Astrocyte (in vitro differentiated cells and primary cell): ENCODE measurements around the gene ACSL1. TPM values are rescaled to one million over a fixed set of nuclear protein-coding genes. Genes with fewer than 3 reads are reported as not detected.

Experiments used
- DNase-seq: peaks from one replicate; pipeline ENCODE4 v3.0.0-alpha.2; 2010; ENCODE audit warnings: low read depth
- FAIRE-seq: peaks from 2 replicates; lab custom pipeline; 2011; peaks lifted over from hg19 to GRCh38; lab: Jason Lieb, UNC
- H2AFZ ChIP-seq: 2 replicates; pipeline ENCODE4 v1.6.0; 2012; ENCODE audit warnings: low read depth, low read length, inconsistent platforms
- H3K27ac ChIP-seq: 2 replicates; pipeline ENCODE4 v1.5.1; 2011; ENCODE audit warnings: low read depth, low read length, inconsistent platforms
- H3K27me3 ChIP-seq: 2 replicates; pipeline ENCODE4 v1.6.0; 2011; ENCODE audit warnings: low read length, inconsistent platforms; ENCODE audit not compliant: insufficient read depth
- H3K36me3 ChIP-seq: 2 replicates; pipeline ENCODE4 v1.5.1; 2011; ENCODE audit warnings: low read length, inconsistent platforms; ENCODE audit not compliant: insufficient read depth
- H3K4me1 ChIP-seq: 2 replicates; pipeline ENCODE4 v1.5.1; 2011; ENCODE audit warnings: low read length, inconsistent platforms; ENCODE audit not compliant: insufficient read depth
- H3K4me2 ChIP-seq: 2 replicates; pipeline ENCODE4 v1.6.0; 2012; ENCODE audit warnings: low read length, inconsistent platforms
- H3K4me3 ChIP-seq: 2 replicates; pipeline ENCODE4 v1.5.1; 2011; ENCODE audit warnings: low read depth, mild to moderate bottlenecking, low read length, inconsistent platforms; ENCODE audit not compliant: insufficient read depth
- H3K79me2 ChIP-seq: 2 replicates; pipeline ENCODE4 v1.6.0; 2012; ENCODE audit warnings: mild to moderate bottlenecking, low read length, inconsistent platforms; ENCODE audit not compliant: insufficient read depth
- H3K9ac ChIP-seq: 2 replicates; pipeline ENCODE4 v1.6.0; 2012; ENCODE audit warnings: mild to moderate bottlenecking, low read length, inconsistent platforms
- H3K9me3 ChIP-seq: 2 replicates; pipeline ENCODE4 v1.5.1; 2012; ENCODE audit warnings: low read depth, mild to moderate bottlenecking, low read length, inconsistent platforms; ENCODE audit not compliant: insufficient read depth
- H4K20me1 ChIP-seq: 2 replicates; pipeline ENCODE4 v1.6.0; 2012; ENCODE audit warnings: low read length, inconsistent platforms; ENCODE audit not compliant: insufficient read depth
- H3K27ac Mint-ChIP-seq: one replicate; pipeline ENCODE4 v1.8.0; 2021; ENCODE audit warnings: mild to moderate bottlenecking, mixed read lengths; ENCODE audit not compliant: unreplicated experiment
- H3K27me3 Mint-ChIP-seq: one replicate; pipeline ENCODE4 v1.8.0; 2021; ENCODE audit warnings: low read depth, mixed read lengths; ENCODE audit not compliant: unreplicated experiment
- H3K36me3 Mint-ChIP-seq: one replicate; pipeline ENCODE4 v1.8.0; 2021; ENCODE audit warnings: low read depth, mixed read lengths; ENCODE audit not compliant: unreplicated experiment
- H3K4me1 Mint-ChIP-seq: one replicate; pipeline ENCODE4 v1.8.0; 2021; ENCODE audit warnings: low read depth, mixed read lengths; ENCODE audit not compliant: unreplicated experiment
- H3K4me3 Mint-ChIP-seq: one replicate; pipeline ENCODE4 v1.8.0; 2021; ENCODE audit warnings: mild to moderate bottlenecking, moderate library complexity, mixed read lengths; ENCODE audit not compliant: unreplicated experiment
- H3K9me3 Mint-ChIP-seq: one replicate; pipeline ENCODE4 v1.8.0; 2021; ENCODE audit warnings: mild to moderate bottlenecking, mixed read lengths; ENCODE audit not compliant: unreplicated experiment
- CTCF ChIP-seq: IDR thresholded peaks from 2 replicates; pipeline ENCODE4 v1.5.1; 2011; ENCODE audit warnings: low read depth, mild to moderate bottlenecking, inconsistent platforms, low read length, moderate library complexity; ENCODE audit not compliant: insufficient read depth
- EZH2 ChIP-seq: IDR thresholded peaks from 2 replicates; pipeline ENCODE4 v1.6.1; 2012; ENCODE audit warnings: mild to moderate bottlenecking, low read length, inconsistent platforms; ENCODE audit not compliant: insufficient read depth
- total RNA-seq: library from RNA; stranded (reverse); gene quantifications from 2 replicates; pipeline ENCODE4 v1.2.1, GENCODE V29; 2021

ACSL1 gene
- total RNA-seq, 1 donor from 2014 or later: 7.0 TPM

GRCh38 chr4:184861047-184861446 lies 35.3 kb upstream of the ACSL1 start:
- Histone ChIP-seq H3K9me3 (no peaks in the 10 kb centered on the region), H3K9ac (no peak overlapping the region), H3K4me1 (no peaks in the 10 kb centered on the region), H3K79me2 (no peaks in the 10 kb centered on the region), H2AFZ (no peak overlapping the region), H3K27ac (no peak overlapping the region), H4K20me1 (no peaks in the 10 kb centered on the region), H3K4me3 (no peak overlapping the region), H3K4me2 (no peak overlapping the region), H3K27me3 (no peaks in the 10 kb centered on the region), H3K36me3 (no peaks in the 10 kb centered on the region)
- FAIRE-seq (no peak), DNase-seq (no peak)
- peaks cover 5% of the 10 kb centered on the region for H3K9me3 Mint-ChIP-seq
- H3K36me3 Mint-ChIP-seq: no peaks in the 10 kb centered on the region
- peaks cover 25% of the 10 kb centered on the region for H3K27me3 Mint-ChIP-seq
- H3K27ac Mint-ChIP-seq: no peak overlapping the region
- H3K4me3 Mint-ChIP-seq: no peak overlapping the region
- TF ChIP-seq CTCF: no peak
- TF ChIP-seq EZH2: no peak
- no peaks in the 10 kb centered on the region for H3K4me1 Mint-ChIP-seq

GRCh38 chr4:184860018-184860779 lies 34.4 kb upstream of the ACSL1 start:
- Histone ChIP-seq H3K4me1 (no peaks in the 10 kb centered on the region), H3K79me2 (no peaks in the 10 kb centered on the region), H2AFZ (no peak overlapping the region), H3K27me3 (no peaks in the 10 kb centered on the region), H3K36me3 (no peaks in the 10 kb centered on the region), H3K4me2 (no peak overlapping the region), H3K9ac (no peak overlapping the region), H3K9me3 (no peaks in the 10 kb centered on the region), H3K27ac (no peak overlapping the region), H3K4me3 (no peak overlapping the region), H4K20me1 (no peaks in the 10 kb centered on the region)
- TF ChIP-seq CTCF: no peak
- TF ChIP-seq EZH2: no peak
- FAIRE-seq (no peak), DNase-seq (no peak)
- H3K36me3 Mint-ChIP-seq: no peaks in the 10 kb centered on the region
- H3K9me3 Mint-ChIP-seq: peaks cover 5% of the 10 kb centered on the region
- H3K27ac Mint-ChIP-seq: no peak overlapping the region
- peaks cover 25% of the 10 kb centered on the region for H3K27me3 Mint-ChIP-seq
- H3K4me3 Mint-ChIP-seq: no peak overlapping the region
- no peaks in the 10 kb centered on the region for H3K4me1 Mint-ChIP-seq
